Loucy (cell line): ENCODE measurements around the gene ITPK1.

Source experiments
- H2AFZ ChIP-seq: fragments of 200-600 bp; sonication (generic); 2 replicates; pipeline ENCODE4 v1.6.0; 2016; ENCODE audit warnings: antibody characterized with exemption, mild to moderate bottlenecking, low read length, moderate library complexity
- H3F3A ChIP-seq: fragments of 200-600 bp; 2 replicates; pipeline ENCODE4 v1.6.0; 2016; ENCODE audit warnings: antibody characterized with exemption, low read depth, mild to moderate bottlenecking
- H3K27me3 ChIP-seq: fragments of 200-600 bp; sonication (generic); 2 replicates; pipeline ENCODE4 v1.6.1; 2014; ENCODE audit warnings: low read length, mild to moderate bottlenecking; ENCODE audit not compliant: insufficient read depth, poor library complexity, severe bottlenecking
- H3K36me3 ChIP-seq: fragments of 200-600 bp; sonication (generic); 2 replicates; pipeline ENCODE4 v1.6.1; 2016; ENCODE audit warnings: low read length; ENCODE audit not compliant: insufficient read depth
- H3K4me1 ChIP-seq: fragments of 200-600 bp; sonication (generic); 2 replicates; pipeline ENCODE4 v1.5.1; 2014; ENCODE audit warnings: low read length, mild to moderate bottlenecking; ENCODE audit not compliant: insufficient read depth, poor library complexity, severe bottlenecking
- H3K4me2 ChIP-seq: fragments of 200-600 bp; sonication (generic); 2 replicates; pipeline ENCODE4 v1.6.0; 2014; ENCODE audit warnings: antibody characterized with exemption, low read length, low read depth, mild to moderate bottlenecking; ENCODE audit not compliant: poor library complexity, severe bottlenecking
- H3K4me3 ChIP-seq: fragments of 200-600 bp; sonication (generic); 2 replicates; pipeline ENCODE4 v1.5.1; 2014; ENCODE audit warnings: low read length, mild to moderate bottlenecking, mixed read lengths; ENCODE audit not compliant: poor library complexity, severe bottlenecking
- H3K79me2 ChIP-seq: fragments of 200-600 bp; sonication (generic); 2 replicates; pipeline ENCODE4 v1.6.1; 2014; ENCODE audit warnings: low read length; ENCODE audit not compliant: insufficient read depth
- H3K9ac ChIP-seq: fragments of 200-600 bp; sonication (generic); 2 replicates; pipeline ENCODE4 v1.6.0; 2014; ENCODE audit warnings: mild to moderate bottlenecking, low read depth, low read length, moderate library complexity; ENCODE audit not compliant: poor library complexity, severe bottlenecking
- H3K9me2 ChIP-seq: fragments of 200-600 bp; sonication (generic); replicated peaks from 2 replicates; pipeline ENCODE4 v1.6.1; 2016; ENCODE audit warnings: low read depth, low read length, mixed read lengths
- H3K9me3 ChIP-seq: fragments of 200-600 bp; sonication (generic); 2 replicates; pipeline ENCODE4 v1.6.1; 2014; ENCODE audit warnings: mild to moderate bottlenecking, antibody characterized with exemption, low read length, low read depth; ENCODE audit not compliant: insufficient read depth
- H4K20me1 ChIP-seq: fragments of 200-600 bp; sonication (generic); 2 replicates; pipeline ENCODE4 v1.6.0; 2014; ENCODE audit warnings: antibody characterized with exemption, low read length, mild to moderate bottlenecking; ENCODE audit not compliant: insufficient read depth, poor library complexity, severe bottlenecking
- CTCF ChIP-seq: fragments of 200-600 bp; sonication (generic); conservative IDR thresholded peaks from 2 replicates; pipeline ENCODE4 v1.5.1; 2014; ENCODE audit warnings: mild to moderate bottlenecking, antibody characterized with exemption, low read length
- EZH2phosphoT487 ChIP-seq: fragments of 200-600 bp; IDR thresholded peaks from 2 replicates; pipeline ENCODE4 v1.6.1; 2018; ENCODE audit warnings: antibody characterized with exemption, mild to moderate bottlenecking, moderate library complexity, borderline replicate concordance

Gene ITPK1

DNA sequence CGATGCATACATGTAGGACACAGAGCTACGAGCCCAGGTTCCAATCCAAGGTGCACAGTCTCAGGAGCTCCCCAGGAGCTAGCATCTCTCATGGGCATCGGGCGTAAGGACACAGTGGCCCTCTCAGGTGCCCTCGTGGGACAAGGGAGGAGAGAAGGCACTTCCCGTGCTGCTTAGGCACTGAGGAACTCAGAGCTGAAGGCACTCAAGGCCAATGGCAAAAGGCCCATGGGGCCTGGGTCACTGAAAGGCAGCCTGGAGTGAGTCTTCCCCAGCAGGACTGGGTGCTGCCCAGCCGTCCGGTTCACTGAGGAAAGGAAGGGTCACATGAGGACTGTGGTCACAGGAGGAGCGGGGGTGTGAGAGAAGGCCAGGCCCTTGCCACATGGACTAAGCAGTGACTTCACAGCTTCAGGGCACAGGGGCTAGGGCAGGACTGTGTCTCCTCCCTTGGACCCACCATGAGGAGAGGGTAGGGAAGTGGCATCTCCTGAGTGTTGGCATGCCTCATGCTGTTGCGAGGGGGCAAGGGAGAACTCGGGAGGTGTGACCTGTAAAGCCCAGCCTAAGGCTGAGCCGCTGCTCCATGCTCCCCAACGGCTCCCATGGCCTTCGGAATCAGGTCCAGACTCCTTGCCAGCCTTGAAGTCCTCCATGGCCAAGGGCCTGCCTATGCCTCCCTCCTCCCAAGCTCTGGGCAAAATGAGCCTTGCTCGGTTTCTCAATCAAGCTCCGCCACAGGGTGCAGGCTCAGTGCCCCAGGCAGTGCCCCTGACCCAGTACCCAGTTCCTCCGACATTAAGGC is 141.0 kb downstream of the ITPK1 start:
- Histone ChIP-seq H3K27me3 (no peaks in the 10 kb centered on the region), H3K36me3 (peaks cover 32% of the 10 kb centered on the region; the same call in 1 of the 2 replicates), H3K9me3 (peaks cover 16% of the 10 kb centered on the region; the same call in 1 of the 2 replicates), H3F3A (no peaks in the 10 kb centered on the region), H3K79me2 (0 out of 2 replicates have a peak, but pooled peaks cover 4% of the 10 kb centered on the region), H3K4me2 (no peak overlapping the region), H3K4me1 (no peaks in the 10 kb centered on the region), H2AFZ (no peak overlapping the region), H4K20me1 (no peaks in the 10 kb centered on the region), H3K4me3 (no peak overlapping the region), H3K9me2 (no peaks in the 10 kb centered on the region), H3K9ac (no peak overlapping the region)
- TF ChIP-seq CTCF (no peak), EZH2phosphoT487 (no peak)

GRCh38 chr14:92973798-92974372 is 141.8 kb downstream of the ITPK1 start:
- TF ChIP-seq CTCF (no peak), EZH2phosphoT487 (no peak)
- H4K20me1 ChIP-seq = no peaks in the 10 kb centered on the region
- H3K27me3 ChIP-seq = no peaks in the 10 kb centered on the region
- no peaks in the 10 kb centered on the region for H3F3A ChIP-seq
- H2AFZ ChIP-seq = no peak overlapping the region
- H3K36me3 ChIP-seq = peaks cover 32% of the 10 kb centered on the region; the same call in 1 of the 2 replicates
- H3K4me2 ChIP-seq = no peak overlapping the region
- H3K4me3 ChIP-seq = no peak overlapping the region
- H3K9me3 ChIP-seq = peaks cover 14% of the 10 kb centered on the region; the same call in 1 of the 2 replicates
- no peaks in the 10 kb centered on the region for H3K9me2 ChIP-seq
- no peaks in the 10 kb centered on the region for H3K4me1 ChIP-seq
- 0 out of 2 replicates have a peak, but pooled peaks cover 4% of the 10 kb centered on the region for H3K79me2 ChIP-seq
- H3K9ac ChIP-seq = no peak overlapping the region

GRCh38 chr14:92973261-92973797 is 142.4 kb downstream of the ITPK1 start:
- no peaks in the 10 kb centered on the region for H3K4me1 ChIP-seq
- no peaks in the 10 kb centered on the region for H3K9me2 ChIP-seq
- no peak overlapping the region for H3K4me3 ChIP-seq
- TF ChIP-seq EZH2phosphoT487 (no peak), CTCF (peak; percentile 69)
- H2AFZ ChIP-seq = no peak overlapping the region
- H4K20me1 ChIP-seq = no peaks in the 10 kb centered on the region
- peaks cover 8% of the 10 kb centered on the region; the same call in 1 of the 2 replicates for H3K9me3 ChIP-seq
- peaks cover 28% of the 10 kb centered on the region; the same call in 1 of the 2 replicates for H3K36me3 ChIP-seq
- no peaks in the 10 kb centered on the region for H3F3A ChIP-seq
- H3K79me2 ChIP-seq = 0 out of 2 replicates have a peak, but pooled peaks cover 4% of the 10 kb centered on the region
- no peak overlapping the region for H3K4me2 ChIP-seq
- H3K27me3 ChIP-seq = no peaks in the 10 kb centered on the region
- H3K9ac ChIP-seq = no peak overlapping the region
